GM12873 (cell line): ENCODE measurements around the gene HIVEP1.

Experiments
- CTCF ChIP-seq: IDR thresholded peaks from 2 replicates; pipeline ENCODE4 v1.5.1; 2012; ENCODE audit warnings: low read depth, mild to moderate bottlenecking, moderate library complexity, low read length, control low read depth; ENCODE audit not compliant: insufficient read depth; ENCODE audit errors: missing control alignments

Gene HIVEP1

GRCh38 chr6:12012038-12012557, at the start of gene HIVEP1:
Gene HIVEP1, plus strand, starts transcription at chr6:12012312. Its CDS starts 3,317 bp downstream, at chr6:12015629.
- no peak for TF ChIP-seq CTCF

- TF ChIP-seq CTCF, result no peak
Observed at GRCh38 chr6:11963756-11964500, 48.2 kb upstream of the HIVEP1 start.

GRCh38 chr6:11964729-11965335, 47.3 kb upstream of the HIVEP1 start:
- no peak for TF ChIP-seq CTCF

- TF ChIP-seq CTCF, result no peak
Observed at GRCh38 chr6:11965499-11965898, 46.6 kb upstream of the HIVEP1 start.

- no peak for TF ChIP-seq CTCF
Observed at GRCh38 chr6:11968241-11968806, 43.8 kb upstream of the HIVEP1 start.

GRCh38 chr6:11969092-11969491, 43.0 kb upstream of the HIVEP1 start:
- no peak for TF ChIP-seq CTCF

GRCh38 chr6:11970114-11970513, 42.0 kb upstream of the HIVEP1 start:
- TF ChIP-seq CTCF, result no peak
